Stimulated activated CD8-positive, alpha-beta memory T cell treated with anti-CD3 and anti-CD28 coated beads, Interleukin-7, amount 100 ng/mL, for 24 hours (primary cell): ENCODE measurements around the gene TRNAU1AP.

Source experiments
- DNase-seq: peaks from one replicate; pipeline ENCODE4 v3.0.0-alpha.2; 2020; ENCODE audit warnings: low read depth

The TRNAU1AP gene

GRCh38 chr1:28604962-28605361 is 52.1 kb downstream of the TRNAU1AP start:
- DNase-seq: no peak

GRCh38 chr1:28606771-28607170 is 53.9 kb downstream of the TRNAU1AP start:
- DNase-seq: no peak

- DNase-seq: no peak
Observed at GRCh38 chr1:28613175-28613574, 60.3 kb downstream of the TRNAU1AP start.
